GM23338 (cell line): Measurements from ENCODE around the gene FGFR3. TPM values are rescaled to one million over a fixed set of nuclear protein-coding genes. Genes with fewer than 3 reads are reported as not detected.

Experiments used
- ATAC-seq: fragments of 200-7000 bp; cut with Tn5 transposase; 3 replicates; pipeline ENCODE4 v1.9.1; 2020
- DNase-seq: peaks from one replicate; pipeline ENCODE4 v3.0.0-alpha.2; 2015; ENCODE audit warnings: low spot score
- H2AFZ ChIP-seq: fragments of 200-600 bp; sonication (generic); 2 replicates; pipeline ENCODE4 v1.8.0; 2016; ENCODE audit warnings: antibody characterized with exemption, mild to moderate bottlenecking, moderate library complexity
- H3F3A ChIP-seq: fragments of 200-600 bp; sonication (generic); replicated peaks from 2 replicates; pipeline ENCODE4 v1.8.0; 2017; ENCODE audit warnings: antibody characterized with exemption, mixed run types, low read depth
- H3K27ac ChIP-seq: fragments of 200-600 bp; sonication (generic); 2 replicates; pipeline ENCODE4 v1.6.1; 2016; ENCODE audit warnings: low read depth
- H3K27me3 ChIP-seq: fragments of 200-600 bp; sonication (generic); 2 replicates; pipeline ENCODE4 v1.8.0; 2016; ENCODE audit warnings: mild to moderate bottlenecking, mixed run types, moderate library complexity; ENCODE audit not compliant: insufficient read depth
- H3K36me3 ChIP-seq: fragments of 200-600 bp; sonication (generic); 2 replicates; pipeline ENCODE4 v1.8.0; 2016; ENCODE audit warnings: mild to moderate bottlenecking; ENCODE audit not compliant: insufficient read depth
- H3K4me1 ChIP-seq: fragments of 200-600 bp; sonication (generic); 2 replicates; pipeline ENCODE4 v1.8.0; 2016; ENCODE audit warnings: mild to moderate bottlenecking, moderate library complexity; ENCODE audit not compliant: insufficient read depth
- H3K4me2 ChIP-seq: fragments of 200-600 bp; sonication (generic); 2 replicates; pipeline ENCODE4 v1.7.1; 2017; ENCODE audit warnings: mixed run types
- H3K4me3 ChIP-seq: fragments of 200-600 bp; sonication (generic); 2 replicates; pipeline ENCODE4 v1.6.1; 2016; ENCODE audit warnings: mixed run types
- H3K79me2 ChIP-seq: fragments of 200-600 bp; sonication (generic); replicated peaks from 2 replicates; pipeline ENCODE4 v1.8.0; 2017; ENCODE audit warnings: mild to moderate bottlenecking; ENCODE audit not compliant: insufficient read depth
- H3K9me2 ChIP-seq: fragments of 200-600 bp; sonication (generic); 2 replicates; pipeline ENCODE4 v1.8.0; 2017; ENCODE audit not compliant: insufficient read depth
- H4K20me1 ChIP-seq: fragments of 200-600 bp; sonication (generic); replicated peaks from 2 replicates; pipeline ENCODE4 v1.8.0; 2017; ENCODE audit warnings: mild to moderate bottlenecking; ENCODE audit not compliant: insufficient read depth
- H3K27ac Mint-ChIP-seq: 2 replicates; pipeline ENCODE4 v1.8.0; 2020; ENCODE audit warnings: inconsistent platforms, mild to moderate bottlenecking, moderate library complexity, mixed read lengths
- H3K27me3 Mint-ChIP-seq: 3 replicates; pipeline ENCODE4 v1.8.0; 2022; ENCODE audit warnings: low read depth, mild to moderate bottlenecking, moderate library complexity, mixed read lengths, inconsistent platforms; ENCODE audit not compliant: insufficient read depth, poor library complexity
- H3K36me3 Mint-ChIP-seq: 3 replicates; pipeline ENCODE4 v1.8.0; 2021; ENCODE audit warnings: low read depth, mild to moderate bottlenecking, inconsistent platforms, moderate library complexity, mixed read lengths
- H3K4me1 Mint-ChIP-seq: 3 replicates; pipeline ENCODE4 v1.8.0; 2020; ENCODE audit warnings: mild to moderate bottlenecking, inconsistent platforms, mixed read lengths
- H3K4me3 Mint-ChIP-seq: 3 replicates; pipeline ENCODE4 v1.8.0; 2021; ENCODE audit warnings: moderate library complexity, mild to moderate bottlenecking, inconsistent platforms, mixed read lengths
- H3K9me3 Mint-ChIP-seq: 3 replicates; pipeline ENCODE4 v1.8.0; 2020; ENCODE audit warnings: moderate library complexity, mild to moderate bottlenecking, inconsistent platforms, mixed read lengths
- CREB1 ChIP-seq: fragments of 250-450 bp; sonication (Bioruptor Pico); IDR thresholded peaks from 2 replicates; pipeline ENCODE4 v1.5.0; 2020; ENCODE audit warnings: low read depth, mild to moderate bottlenecking, moderate library complexity
- EZH2 ChIP-seq: fragments of 200-600 bp; sonication (generic); IDR thresholded peaks from one replicate; pipeline ENCODE4 v1.8.0; 2017; ENCODE audit warnings: antibody characterized with exemption, mild to moderate bottlenecking, low read depth; ENCODE audit not compliant: unreplicated experiment
- EZH2phosphoT487 ChIP-seq: fragments of 200-600 bp; sonication (generic); IDR thresholded peaks from one replicate; pipeline ENCODE4 v1.8.1; 2018; ENCODE audit warnings: antibody characterized with exemption; ENCODE audit not compliant: unreplicated experiment
- JUNB ChIP-seq: IDR thresholded peaks from one replicate; pipeline ENCODE4 v1.6.1; 2016; ENCODE audit warnings: antibody characterized with exemption; ENCODE audit not compliant: unreplicated experiment
- NANOG ChIP-seq: IDR thresholded peaks from 2 replicates; pipeline ENCODE4 v1.6.1; 2016; ENCODE audit warnings: antibody characterized with exemption, borderline replicate concordance
- POLR2AphosphoS5 ChIP-seq: IDR thresholded peaks from 2 replicates; pipeline ENCODE4 v1.6.1; 2016; ENCODE audit warnings: antibody characterized with exemption, low read depth
- STAT1 ChIP-seq: IDR thresholded peaks from one replicate; pipeline ENCODE4 v1.6.1; 2016; ENCODE audit warnings: antibody characterized with exemption; ENCODE audit not compliant: unreplicated experiment
- ZNF114 ChIP-seq: fragments of 250-450 bp; sonication (Bioruptor Pico); IDR thresholded peaks from 2 replicates; pipeline ENCODE4 v1.5.0; 2020; ENCODE audit warnings: mild to moderate bottlenecking, moderate library complexity
- ZNF331 ChIP-seq: fragments of 250-450 bp; sonication (Bioruptor Pico); IDR thresholded peaks from 2 replicates; pipeline ENCODE4 v1.5.0; 2020; ENCODE audit warnings: low read depth, mild to moderate bottlenecking, moderate library complexity
- polyA plus RNA-seq: library from polyadenylated mRNA; unstranded; fragments of >200 nt; fragmentation: Nextera tagmentation; extraction: Ambion mirVana; gene quantifications from 2 replicates; pipeline ENCODE4 v1.2.1, GENCODE V29; 2016
- total RNA-seq: library from RNA; depleted of rRNA; stranded (reverse); fragments of >200 nt; shearing (Covaris generic); gene quantifications from 2 replicates; pipeline ENCODE4 v1.2.3, GENCODE V29; 2014
- TF ChIP-seq, protein P1 (sequence below), 2 experiments: fragments of 200-600 bp in 1 of 2; sonication (generic) in 1 of 2; conservative IDR thresholded peaks; 2 replicates each; pipeline versions ENCODE4 v1.5.1 to v1.6.1; 2016 to 2017; ENCODE audit warnings: antibody characterized with exemption in 2 of 2, low read depth in 2 of 2, mild to moderate bottlenecking in 2 of 2, moderate library complexity in 1 of 2
- TF ChIP-seq, protein P2 (sequence below): IDR thresholded peaks from one replicate; pipeline ENCODE4 v1.6.1; 2018; ENCODE audit warnings: antibody characterized with exemption; ENCODE audit not compliant: unreplicated experiment
- TF ChIP-seq, protein P3 (sequence below): IDR thresholded peaks from 2 replicates; pipeline ENCODE4 v1.6.1; 2016; ENCODE audit warnings: antibody characterized with exemption

Gene FGFR3
- total and polyA plus RNA-seq, 2 experiments from 2014 or later, result 3.6 to 17.4 TPM

DNA sequence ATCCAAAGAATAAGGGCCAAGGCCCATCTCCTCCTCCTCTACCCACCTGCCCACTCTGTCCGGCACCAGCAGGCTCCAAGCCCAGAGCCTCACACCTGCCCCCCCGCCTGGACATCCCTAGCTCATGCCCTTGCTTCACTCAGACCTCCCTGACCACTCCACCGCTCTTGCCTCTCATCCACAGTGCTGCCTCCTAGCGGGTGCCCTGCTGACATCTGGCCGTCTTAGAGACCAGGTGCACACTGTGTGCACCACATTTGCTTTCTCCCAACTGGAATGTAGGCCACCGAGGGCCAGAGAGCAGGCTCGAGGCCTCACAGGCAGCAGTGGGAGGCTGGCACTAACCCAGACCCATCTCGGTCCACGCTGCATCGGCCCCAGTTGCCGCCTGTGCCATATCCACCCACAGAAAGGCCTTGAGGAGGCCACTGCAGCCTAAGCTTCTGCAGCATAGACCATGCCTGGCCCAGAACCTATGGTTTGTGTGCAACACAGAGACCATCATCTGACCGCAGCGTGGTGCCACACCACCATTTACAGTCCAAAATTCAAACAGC lies 49.3 kb downstream of the FGFR3 start:
- ATAC-seq (peak; percentile 79), DNase-seq (no peak)
- peaks cover 13% of the 10 kb centered on the region for H4K20me1 ChIP-seq
- H3K9me2 ChIP-seq, result no peaks in the 10 kb centered on the region
- TF ChIP-seq ZNF331 (CRISPR knock-in tag), result no peak
- TF ChIP-seq ZNF114, result no peak
- TF ChIP-seq STAT1, result no peak
- TF ChIP-seq POLR2AphosphoS5, result no peak
- TF ChIP-seq, protein P1, sequence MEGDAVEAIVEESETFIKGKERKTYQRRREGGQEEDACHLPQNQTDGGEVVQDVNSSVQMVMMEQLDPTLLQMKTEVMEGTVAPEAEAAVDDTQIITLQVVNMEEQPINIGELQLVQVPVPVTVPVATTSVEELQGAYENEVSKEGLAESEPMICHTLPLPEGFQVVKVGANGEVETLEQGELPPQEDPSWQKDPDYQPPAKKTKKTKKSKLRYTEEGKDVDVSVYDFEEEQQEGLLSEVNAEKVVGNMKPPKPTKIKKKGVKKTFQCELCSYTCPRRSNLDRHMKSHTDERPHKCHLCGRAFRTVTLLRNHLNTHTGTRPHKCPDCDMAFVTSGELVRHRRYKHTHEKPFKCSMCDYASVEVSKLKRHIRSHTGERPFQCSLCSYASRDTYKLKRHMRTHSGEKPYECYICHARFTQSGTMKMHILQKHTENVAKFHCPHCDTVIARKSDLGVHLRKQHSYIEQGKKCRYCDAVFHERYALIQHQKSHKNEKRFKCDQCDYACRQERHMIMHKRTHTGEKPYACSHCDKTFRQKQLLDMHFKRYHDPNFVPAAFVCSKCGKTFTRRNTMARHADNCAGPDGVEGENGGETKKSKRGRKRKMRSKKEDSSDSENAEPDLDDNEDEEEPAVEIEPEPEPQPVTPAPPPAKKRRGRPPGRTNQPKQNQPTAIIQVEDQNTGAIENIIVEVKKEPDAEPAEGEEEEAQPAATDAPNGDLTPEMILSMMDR (conservative IDR thresholded peaks at IDR 0.05; ENCODE audit: low read depth in 2 of 2), result peak; percentile 24 to 60
- no peak overlapping the region for H3K4me2 ChIP-seq
- Mint-ChIP-seq H3K27ac (no peak overlapping the region), H3K36me3 (peaks cover 52% of the 10 kb centered on the region), H3K27me3 (peaks cover 4% of the 10 kb centered on the region), H3K9me3 (no peaks in the 10 kb centered on the region), H3K4me1 (no peaks in the 10 kb centered on the region), H3K4me3 (no peak overlapping the region)
- H3F3A ChIP-seq, result no peaks in the 10 kb centered on the region
- H3K27ac ChIP-seq, result no peak overlapping the region
- no peak overlapping the region for H3K4me3 ChIP-seq
- no peaks in the 10 kb centered on the region for H3K4me1 ChIP-seq
- no peak overlapping the region for H2AFZ ChIP-seq
- peaks cover 20% of the 10 kb centered on the region for H3K36me3 ChIP-seq
- H3K27me3 ChIP-seq, result no peaks in the 10 kb centered on the region
- peaks cover 5% of the 10 kb centered on the region; the same call in 1 of the 2 replicates for H3K79me2 ChIP-seq

DNA sequence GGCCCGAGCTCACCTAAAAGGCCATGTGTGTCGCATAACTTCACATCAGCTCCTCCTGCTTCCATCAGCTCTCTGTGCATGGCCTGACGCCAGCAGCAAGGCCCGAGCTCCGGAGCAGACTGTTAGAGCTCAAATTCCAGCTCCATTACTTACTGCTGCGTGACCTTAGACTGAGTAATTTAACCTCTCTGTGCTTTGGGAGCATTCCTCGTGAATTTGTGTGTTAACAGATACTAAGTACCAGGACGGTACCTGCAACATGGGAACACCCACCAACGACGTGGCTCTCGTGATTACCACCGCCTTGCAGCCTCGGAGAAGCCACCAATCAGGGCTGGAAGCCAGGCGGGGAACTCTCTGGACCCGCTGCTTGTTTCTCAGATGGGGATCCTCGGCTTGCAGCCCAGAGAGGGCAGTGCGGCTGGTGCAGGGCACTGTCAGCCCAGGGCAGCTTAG lies 49.9 kb downstream of the FGFR3 start:
- Histone ChIP-seq H2AFZ (no peak overlapping the region), H3K27me3 (no peaks in the 10 kb centered on the region), H3K4me2 (no peak overlapping the region), H4K20me1 (peaks cover 13% of the 10 kb centered on the region), H3K27ac (no peak overlapping the region), H3K79me2 (peaks cover 5% of the 10 kb centered on the region; the same call in 1 of the 2 replicates), H3F3A (no peaks in the 10 kb centered on the region), H3K4me1 (no peaks in the 10 kb centered on the region), H3K4me3 (no peak overlapping the region), H3K9me2 (no peaks in the 10 kb centered on the region), H3K36me3 (peaks cover 20% of the 10 kb centered on the region)
- Mint-ChIP-seq H3K36me3 (peaks cover 52% of the 10 kb centered on the region), H3K4me1 (no peaks in the 10 kb centered on the region), H3K4me3 (no peak overlapping the region), H3K27ac (no peak overlapping the region), H3K9me3 (no peaks in the 10 kb centered on the region), H3K27me3 (peaks cover 4% of the 10 kb centered on the region)
- DNase-seq (no peak), ATAC-seq (no peak; the same call in 2 of the 3 replicates)
- TF ChIP-seq STAT1 (no peak), POLR2AphosphoS5 (no peak), CREB1 (CRISPR knock-in tag) (no peak), ZNF331 (CRISPR knock-in tag) (no peak), EZH2phosphoT487 (no peak), EZH2 (no peak), NANOG (no peak), JUNB (no peak)
- TF ChIP-seq, protein P2, sequence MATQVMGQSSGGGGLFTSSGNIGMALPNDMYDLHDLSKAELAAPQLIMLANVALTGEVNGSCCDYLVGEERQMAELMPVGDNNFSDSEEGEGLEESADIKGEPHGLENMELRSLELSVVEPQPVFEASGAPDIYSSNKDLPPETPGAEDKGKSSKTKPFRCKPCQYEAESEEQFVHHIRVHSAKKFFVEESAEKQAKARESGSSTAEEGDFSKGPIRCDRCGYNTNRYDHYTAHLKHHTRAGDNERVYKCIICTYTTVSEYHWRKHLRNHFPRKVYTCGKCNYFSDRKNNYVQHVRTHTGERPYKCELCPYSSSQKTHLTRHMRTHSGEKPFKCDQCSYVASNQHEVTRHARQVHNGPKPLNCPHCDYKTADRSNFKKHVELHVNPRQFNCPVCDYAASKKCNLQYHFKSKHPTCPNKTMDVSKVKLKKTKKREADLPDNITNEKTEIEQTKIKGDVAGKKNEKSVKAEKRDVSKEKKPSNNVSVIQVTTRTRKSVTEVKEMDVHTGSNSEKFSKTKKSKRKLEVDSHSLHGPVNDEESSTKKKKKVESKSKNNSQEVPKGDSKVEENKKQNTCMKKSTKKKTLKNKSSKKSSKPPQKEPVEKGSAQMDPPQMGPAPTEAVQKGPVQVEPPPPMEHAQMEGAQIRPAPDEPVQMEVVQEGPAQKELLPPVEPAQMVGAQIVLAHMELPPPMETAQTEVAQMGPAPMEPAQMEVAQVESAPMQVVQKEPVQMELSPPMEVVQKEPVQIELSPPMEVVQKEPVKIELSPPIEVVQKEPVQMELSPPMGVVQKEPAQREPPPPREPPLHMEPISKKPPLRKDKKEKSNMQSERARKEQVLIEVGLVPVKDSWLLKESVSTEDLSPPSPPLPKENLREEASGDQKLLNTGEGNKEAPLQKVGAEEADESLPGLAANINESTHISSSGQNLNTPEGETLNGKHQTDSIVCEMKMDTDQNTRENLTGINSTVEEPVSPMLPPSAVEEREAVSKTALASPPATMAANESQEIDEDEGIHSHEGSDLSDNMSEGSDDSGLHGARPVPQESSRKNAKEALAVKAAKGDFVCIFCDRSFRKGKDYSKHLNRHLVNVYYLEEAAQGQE, result no peak
- TF ChIP-seq, protein P3, sequence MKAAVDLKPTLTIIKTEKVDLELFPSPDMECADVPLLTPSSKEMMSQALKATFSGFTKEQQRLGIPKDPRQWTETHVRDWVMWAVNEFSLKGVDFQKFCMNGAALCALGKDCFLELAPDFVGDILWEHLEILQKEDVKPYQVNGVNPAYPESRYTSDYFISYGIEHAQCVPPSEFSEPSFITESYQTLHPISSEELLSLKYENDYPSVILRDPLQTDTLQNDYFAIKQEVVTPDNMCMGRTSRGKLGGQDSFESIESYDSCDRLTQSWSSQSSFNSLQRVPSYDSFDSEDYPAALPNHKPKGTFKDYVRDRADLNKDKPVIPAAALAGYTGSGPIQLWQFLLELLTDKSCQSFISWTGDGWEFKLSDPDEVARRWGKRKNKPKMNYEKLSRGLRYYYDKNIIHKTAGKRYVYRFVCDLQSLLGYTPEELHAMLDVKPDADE, result no peak
- TF ChIP-seq, protein P1 (conservative IDR thresholded peaks at IDR 0.05; ENCODE audit: low read depth in 2 of 2), result no peak
